Measurements from ENCODE around the gene PRDM5. TPM values are rescaled to one million over a fixed set of nuclear protein-coding genes. Genes with fewer than 3 reads are reported as not detected.

Gene PRDM5
- total and polyA plus RNA-seq, 2 donors (not counting 3 experiments of a cell fraction or from before 2014, with no cell fraction given), result 2.2 to 8.1 TPM

DNA sequence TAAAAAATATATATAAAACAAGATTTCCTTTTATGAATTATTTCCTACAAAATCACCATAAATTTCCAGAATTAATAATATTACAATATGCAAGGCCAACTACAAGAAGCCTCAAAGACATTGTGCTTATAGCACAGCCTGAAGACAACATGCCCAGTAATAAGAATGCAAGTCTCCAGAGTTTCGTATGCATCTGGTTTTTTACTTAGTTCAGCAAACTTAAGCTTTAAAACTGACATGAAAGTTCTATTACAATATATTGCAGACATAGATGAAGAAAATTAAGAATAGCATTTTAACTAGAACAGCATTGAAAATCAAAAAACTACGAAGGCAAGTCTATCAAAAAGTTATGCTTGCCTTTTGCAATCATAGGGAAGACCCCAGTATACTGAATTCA is 107.6 kb downstream of the PRDM5 start:
- no peak overlapping the region for H3K27ac ChIP-seq (ENCODE audit: insufficient read depth, low read depth, low read length)
- ChIA-PET CTCF (interaction anchor here (1.1 to 1.9 kb wide), 2 partner anchors 11 to 16 kb away, joined by 4 to 6 read pairs; no protein-coding TSS in a partner anchor), POLR2A (no interaction called here)
- FAIRE-seq, result no peak
- no peak overlapping the region for H2AFZ ChIP-seq (ENCODE audit: low read depth, low read length)
- no peaks in the 10 kb centered on the region for H3K36me3 ChIP-seq (ENCODE audit: control insufficient read depth in 2 of 2, extremely low read depth in 1 of 2, insufficient read depth in 2 of 2, low read length in 2 of 2)
- dilution Hi-C loops (cut with MboI; ENCODE audit: extremely low pct_ligation_motif_present, low sequenced_read_pairs), result no loop called here
- intact Hi-C loops (cut with micrococcal nuclease), result loop anchor here (5.0 kb wide), 1 partner anchor 663 kb away; no protein-coding TSS in a partner anchor
- no peak overlapping the region for H3K9ac ChIP-seq (replicated peaks; ENCODE audit: extremely low read depth, insufficient read depth, low read length)
- H3K4me3 ChIP-seq (replicated peaks in 1 of 3; ENCODE audit: insufficient read depth in 1 of 3, low read depth in 1 of 3, low read length in 3 of 3), result no peak overlapping the region
- no peak for DNase-seq (ENCODE audit: low read depth, low spot score)
- no peaks in the 10 kb centered on the region for H3K9me1 ChIP-seq (replicated peaks; ENCODE audit: control insufficient read depth, extremely low read depth, insufficient read depth, low read length)
- no TSS peak for BruUV-seq (replicated peaks)
- H3K9me3 ChIP-seq (replicated peaks; ENCODE audit: control insufficient read depth, insufficient read depth, low read length), result no peaks in the 10 kb centered on the region
- no peaks in the 10 kb centered on the region for H4K20me1 ChIP-seq (replicated peaks; ENCODE audit: control insufficient read depth, extremely low read depth, insufficient read depth, low read length)
- TF ChIP-seq, protein P1, sequence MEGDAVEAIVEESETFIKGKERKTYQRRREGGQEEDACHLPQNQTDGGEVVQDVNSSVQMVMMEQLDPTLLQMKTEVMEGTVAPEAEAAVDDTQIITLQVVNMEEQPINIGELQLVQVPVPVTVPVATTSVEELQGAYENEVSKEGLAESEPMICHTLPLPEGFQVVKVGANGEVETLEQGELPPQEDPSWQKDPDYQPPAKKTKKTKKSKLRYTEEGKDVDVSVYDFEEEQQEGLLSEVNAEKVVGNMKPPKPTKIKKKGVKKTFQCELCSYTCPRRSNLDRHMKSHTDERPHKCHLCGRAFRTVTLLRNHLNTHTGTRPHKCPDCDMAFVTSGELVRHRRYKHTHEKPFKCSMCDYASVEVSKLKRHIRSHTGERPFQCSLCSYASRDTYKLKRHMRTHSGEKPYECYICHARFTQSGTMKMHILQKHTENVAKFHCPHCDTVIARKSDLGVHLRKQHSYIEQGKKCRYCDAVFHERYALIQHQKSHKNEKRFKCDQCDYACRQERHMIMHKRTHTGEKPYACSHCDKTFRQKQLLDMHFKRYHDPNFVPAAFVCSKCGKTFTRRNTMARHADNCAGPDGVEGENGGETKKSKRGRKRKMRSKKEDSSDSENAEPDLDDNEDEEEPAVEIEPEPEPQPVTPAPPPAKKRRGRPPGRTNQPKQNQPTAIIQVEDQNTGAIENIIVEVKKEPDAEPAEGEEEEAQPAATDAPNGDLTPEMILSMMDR (IDR thresholded peaks at IDR 0.05; ENCODE audit: extremely low read depth in 1 of 2, insufficient read depth in 1 of 2, low read depth in 1 of 2, low read length in 2 of 2), result no peak
- TF ChIP-seq JUN (IDR thresholded peaks at IDR 0.05; ENCODE audit: borderline replicate concordance, insufficient read depth, insufficient read length, low read depth) (no peak), POLR2A (IDR thresholded peaks at IDR 0.05; ENCODE audit: low read depth, low read length) (no peak), FOS (IDR thresholded peaks at IDR 0.05; ENCODE audit: borderline replicate concordance, insufficient read depth, low read length) (no peak)
- TF ChIP-seq, protein P2, sequence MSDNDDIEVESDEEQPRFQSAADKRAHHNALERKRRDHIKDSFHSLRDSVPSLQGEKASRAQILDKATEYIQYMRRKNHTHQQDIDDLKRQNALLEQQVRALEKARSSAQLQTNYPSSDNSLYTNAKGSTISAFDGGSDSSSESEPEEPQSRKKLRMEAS (IDR thresholded peaks at IDR 0.05; ENCODE audit: insufficient read depth, insufficient read length), result no peak
- no peaks in the 10 kb centered on the region for H3K4me1 ChIP-seq (ENCODE audit: control insufficient read depth, extremely low read depth, insufficient read depth, low read length)
- H3K27me3 ChIP-seq (ENCODE audit: control insufficient read depth in 2 of 2, insufficient read depth in 2 of 2, low read length in 2 of 2), result no peaks in the 10 kb centered on the region
- no peaks in the 10 kb centered on the region for H3K79me2 ChIP-seq (ENCODE audit: control insufficient read depth, insufficient read depth, low read length)
- no peak overlapping the region for H3K4me2 ChIP-seq (ENCODE audit: insufficient read depth, low read length)

DNA sequence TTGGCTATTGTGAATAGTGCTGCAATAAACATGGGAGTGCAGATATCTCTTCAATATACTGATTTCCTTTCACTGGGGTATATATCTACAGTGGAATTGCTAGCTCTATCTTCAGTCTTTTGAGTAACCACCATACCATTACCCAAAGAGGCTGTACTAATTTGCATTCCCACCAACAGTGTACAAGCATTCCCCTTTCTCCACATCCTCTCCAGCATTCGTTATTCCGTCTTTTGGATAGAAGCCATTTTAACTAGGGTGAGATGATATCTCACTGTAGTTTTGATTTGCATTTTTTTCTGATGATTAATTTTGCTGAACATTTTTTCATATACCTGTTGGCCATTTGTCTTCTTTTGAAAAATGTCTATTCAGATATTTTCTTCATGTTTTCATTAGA is 110.3 kb downstream of the PRDM5 start:
- H3K79me2 ChIP-seq (ENCODE audit: control insufficient read depth, insufficient read depth, low read length), result no peaks in the 10 kb centered on the region
- no peak overlapping the region for H3K4me2 ChIP-seq (ENCODE audit: insufficient read depth, low read length)
- POLR2A ChIA-PET, result no interaction called here
- no peak for FAIRE-seq
- no peaks in the 10 kb centered on the region for H3K9me1 ChIP-seq (replicated peaks; ENCODE audit: control insufficient read depth, extremely low read depth, insufficient read depth, low read length)
- H3K9me3 ChIP-seq (replicated peaks; ENCODE audit: control insufficient read depth, insufficient read depth, low read length), result no peaks in the 10 kb centered on the region
- no peak overlapping the region for H3K4me3 ChIP-seq (replicated peaks in 1 of 3; ENCODE audit: insufficient read depth in 1 of 3, low read depth in 1 of 3, low read length in 3 of 3)
- no peak overlapping the region for H2AFZ ChIP-seq (ENCODE audit: low read depth, low read length)
- DNase-seq (ENCODE audit: low read depth, low spot score), result no peak
- dilution Hi-C loops (cut with MboI; ENCODE audit: extremely low pct_ligation_motif_present, low sequenced_read_pairs) (no loop called here), intact Hi-C loops (cut with micrococcal nuclease) (loop anchor here (5.0 kb wide), 1 partner anchor 660 kb away; no protein-coding TSS in a partner anchor)
- CTCF ChIA-PET, result no interaction called here
- no peak for TF ChIP-seq JUN (IDR thresholded peaks at IDR 0.05; ENCODE audit: borderline replicate concordance, insufficient read depth, insufficient read length, low read depth)
- TF ChIP-seq, protein P2 (IDR thresholded peaks at IDR 0.05; ENCODE audit: insufficient read depth, insufficient read length), result no peak
- TF ChIP-seq, protein P1 (IDR thresholded peaks at IDR 0.05; ENCODE audit: extremely low read depth in 1 of 2, insufficient read depth in 1 of 2, low read depth in 1 of 2, low read length in 2 of 2), result no peak
- TF ChIP-seq EZH2 (IDR thresholded peaks at IDR 0.05; ENCODE audit: borderline replicate concordance, low read depth, low read length, severe bottlenecking), result no peak
- no peak for TF ChIP-seq POLR2AphosphoS5 (IDR thresholded peaks at IDR 0.05; ENCODE audit: insufficient read depth, low read depth, low read length)
- no peak for TF ChIP-seq FOS (IDR thresholded peaks at IDR 0.05; ENCODE audit: borderline replicate concordance, insufficient read depth, low read length)
- no peak for TF ChIP-seq GATA2 (IDR thresholded peaks at IDR 0.05; ENCODE audit: insufficient read depth, insufficient read length, low read depth, low read length)
- TF ChIP-seq POLR2A (IDR thresholded peaks at IDR 0.05; ENCODE audit: low read depth, low read length), result no peak
- TF ChIP-seq MYC (IDR thresholded peaks at IDR 0.05; ENCODE audit: low read depth, low read length), result no peak
- H3K27me3 ChIP-seq (ENCODE audit: control insufficient read depth in 2 of 2, insufficient read depth in 2 of 2, low read length in 2 of 2), result no peaks in the 10 kb centered on the region
- H3K9ac ChIP-seq (replicated peaks; ENCODE audit: extremely low read depth, insufficient read depth, low read length), result no peak overlapping the region
- no TSS peak for BruUV-seq (replicated peaks)
- no peaks in the 10 kb centered on the region for H3K4me1 ChIP-seq (ENCODE audit: control insufficient read depth, extremely low read depth, insufficient read depth, low read length)
- no peaks in the 10 kb centered on the region for H3K36me3 ChIP-seq (ENCODE audit: control insufficient read depth in 2 of 2, extremely low read depth in 1 of 2, insufficient read depth in 2 of 2, low read length in 2 of 2)
- no peak overlapping the region for H3K27ac ChIP-seq (ENCODE audit: insufficient read depth, low read depth, low read length)
- H4K20me1 ChIP-seq (replicated peaks; ENCODE audit: control insufficient read depth, extremely low read depth, insufficient read depth, low read length), result no peaks in the 10 kb centered on the region

All from endothelial cell of umbilical vein (primary cell).